Heart left ventricle (tissue), 16 donors: ENCODE data around the gene GLT6D1. TPM values are rescaled to one million over a fixed set of nuclear protein-coding genes. Genes with fewer than 3 reads are reported as not detected.

Experiments
- ATAC-seq, 4 donors: fragments of 200-7000 bp; cut with Tn5 transposase; one replicate each; pipeline ENCODE4 v1.9.1; 2020 to 2022; ENCODE audit warnings: moderate library complexity in 4 of 4, mild to moderate bottlenecking in 3 of 4, moderate number of reproducible peaks in 1 of 4
- DNase-seq, 5 donors: peaks; one replicate each; pipeline ENCODE4 v3.0.0-alpha.2; 2020
- H3K27ac ChIP-seq, 12 donors: fragments of 200-600 bp; sonication (generic) in 4 of 12; one replicate each; pipeline versions ENCODE4 v1.5.0 to v1.8.0; 2016 to 2022; ENCODE audit warnings: mild to moderate bottlenecking in 2 of 12
- H3K27me3 ChIP-seq, 9 donors: fragments of 200-600 bp; sonication (generic) in 2 of 9; one replicate each; pipeline versions ENCODE4 v1.5.1 to v1.8.0; 2016 to 2022; ENCODE audit warnings: mild to moderate bottlenecking in 3 of 9
- H3K36me3 ChIP-seq, 9 donors: fragments of 200-600 bp; sonication (generic) in 2 of 9; one replicate each; pipeline versions ENCODE4 v1.5.0 to v1.8.0; 2018 to 2022; ENCODE audit warnings: mild to moderate bottlenecking in 2 of 9
- H3K4me1 ChIP-seq, 12 donors: fragments of 200-600 bp; sonication (generic) in 4 of 12; one replicate each; pipeline versions ENCODE4 v1.5.0 to v1.8.0; 2016 to 2022; ENCODE audit warnings: mild to moderate bottlenecking in 3 of 12
- H3K4me3 ChIP-seq, 12 donors: fragments of 200-600 bp; sonication (generic) in 4 of 12; one replicate each; pipeline versions ENCODE4 v1.5.0 to v1.8.0; 2017 to 2022; ENCODE audit warnings: mild to moderate bottlenecking in 9 of 12, moderate library complexity in 4 of 12
- H3K9me3 ChIP-seq, 12 donors: fragments of 200-600 bp; sonication (generic) in 4 of 12; one replicate each; pipeline versions ENCODE4 v1.5.0 to v1.8.0; 2016 to 2022; ENCODE audit warnings: mild to moderate bottlenecking in 1 of 12
- POLR2A ChIP-seq, 2 donors: fragments of 450-650 bp; IDR thresholded peaks; one replicate each; pipeline ENCODE4 v1.6.1; 2017; ENCODE audit warnings: antibody characterized with exemption in 2 of 2, mild to moderate bottlenecking in 2 of 2, moderate library complexity in 2 of 2
- WGBS, 4 donors: extraction: QIAGEN DNeasy Blood & Tissue Kit in 2 of 4; methylation state at CpG; one replicate each; pipeline versions ENCODE4 v1.1.5 to v1.1.7; 2013 to 2018; 5-methylcytosine and 5-hydroxymethylcytosine counted together
- intact Hi-C, 10 donors: fragments of 100-400 bp; cut with DNase I; formaldehyde crosslinking; loops; one replicate each; pipeline versions ENCODE4 v1.11.1 to v1.14.2; 2022
- polyA plus RNA-seq, 2 donors: library from polyadenylated mRNA; stranded (reverse); fragments of 200-250 nt; gene quantifications; one replicate each; pipeline ENCODE4 v1.2.3, GENCODE V29; 2013
- total RNA-seq, 9 donors: library from RNA; depleted of rRNA in 2 of 9; stranded (reverse); fragments of >200 nt in 2 of 9; fragmentation: NEBNext Ultra II Directional in 3 of 9; extraction: Animal tissue kit (Norgen Biotek cat#: 25700) in 3 of 9; gene quantifications; one replicate each; pipeline versions ENCODE4 v1.1.0 to v1.2.4, GENCODE V29; 2016 to 2023
- TF ChIP-seq, protein P1 (sequence below), 12 donors: fragments of 200-600 bp; sonication (generic) in 4 of 12; IDR thresholded peaks; one replicate each; pipeline versions ENCODE4 v1.5.0 to v1.8.0; 2018 to 2022; ENCODE audit warnings: antibody characterized with exemption in 12 of 12, mild to moderate bottlenecking in 5 of 12
- donor health status: ischemic (EF 13 %, LVEDD 7.1; RV severe dilation, severe dysfunction).
- donor health status: healthy with polysubstance abuse.
- donor health status: DM: no; HTN: yes; CAD: no.
- donor health status: DM: no; HTN: no; CAD: no.
- donor health status: ischemic (EF 25% LVEDD 6.9; RV normal size, moderate dysfunction).
- donor health status: ischemic (EF 25% LVEDD 5.7; RV mildly dilated, moderate dysfunction).
- donor health status: healthy.
- donor health status: DM: yes; HTN: yes; CAD: no.
- donor health status: ischemic (EF 35%, LVEDD 5.7; RV mildly dilated, moderate dysfunction).
- donor health status: nonischemic (EF 11% LVEDD 7.7; RV severe dilation, severe dysfunction).
- donor health status: DM: yes; HTN: yes; CAD: no.
- donor health status: PGD.
- donor health status: ischemic (EF 29% LVEDD 5.4; RV normal size, mild dysfunction).
- donor health status: nonischemic (EF 23%, LVEDD 6.1; RV moderate dilation, normal function).

GLT6D1 gene
- total and polyA plus RNA-seq, 11 donors: not detected

DNA sequence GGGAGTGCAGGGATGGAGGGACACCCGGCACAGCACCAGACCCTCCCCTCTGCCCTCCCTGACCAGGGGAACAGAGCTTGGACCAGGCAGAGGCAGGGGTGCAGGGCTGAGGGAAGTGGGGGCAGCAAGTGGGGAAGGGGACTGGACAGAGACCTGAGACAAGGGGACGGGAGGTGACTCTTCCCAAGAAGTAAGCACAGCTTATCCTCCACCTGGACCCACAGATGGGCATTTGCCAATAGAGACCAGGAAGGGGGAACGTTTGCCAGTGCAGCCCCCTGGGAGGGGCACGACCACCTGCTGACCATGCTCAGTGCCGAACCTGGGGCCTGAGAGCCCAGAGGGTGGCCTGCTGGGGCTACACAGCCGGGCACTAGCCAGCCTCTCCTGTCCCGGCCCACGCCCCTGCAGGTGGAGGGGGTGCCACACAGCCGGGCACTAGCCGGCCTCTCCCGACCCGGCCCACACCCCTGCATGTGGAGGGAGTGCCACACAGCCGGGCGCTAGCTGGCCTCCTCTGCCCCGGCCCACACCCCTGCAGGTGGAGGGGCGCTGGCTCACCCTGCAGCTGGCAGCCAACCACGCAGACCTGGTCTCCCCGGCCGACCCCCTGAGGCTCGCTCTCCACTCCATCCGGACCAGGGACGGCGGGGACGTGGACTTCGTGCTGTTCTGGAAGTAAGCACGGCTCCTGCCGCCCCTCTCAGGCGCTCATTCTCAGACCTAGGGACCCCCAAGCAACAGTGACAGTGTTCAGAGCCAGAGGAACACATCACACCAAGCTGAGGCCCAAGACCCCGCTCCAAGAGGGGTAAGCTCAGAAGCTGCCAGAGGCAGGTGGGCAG, 24.3 kb downstream of the GLT6D1 start:
- TF ChIP-seq POLR2A (IDR thresholded peaks at IDR 0.05): no peak
- TF ChIP-seq, protein P1, sequence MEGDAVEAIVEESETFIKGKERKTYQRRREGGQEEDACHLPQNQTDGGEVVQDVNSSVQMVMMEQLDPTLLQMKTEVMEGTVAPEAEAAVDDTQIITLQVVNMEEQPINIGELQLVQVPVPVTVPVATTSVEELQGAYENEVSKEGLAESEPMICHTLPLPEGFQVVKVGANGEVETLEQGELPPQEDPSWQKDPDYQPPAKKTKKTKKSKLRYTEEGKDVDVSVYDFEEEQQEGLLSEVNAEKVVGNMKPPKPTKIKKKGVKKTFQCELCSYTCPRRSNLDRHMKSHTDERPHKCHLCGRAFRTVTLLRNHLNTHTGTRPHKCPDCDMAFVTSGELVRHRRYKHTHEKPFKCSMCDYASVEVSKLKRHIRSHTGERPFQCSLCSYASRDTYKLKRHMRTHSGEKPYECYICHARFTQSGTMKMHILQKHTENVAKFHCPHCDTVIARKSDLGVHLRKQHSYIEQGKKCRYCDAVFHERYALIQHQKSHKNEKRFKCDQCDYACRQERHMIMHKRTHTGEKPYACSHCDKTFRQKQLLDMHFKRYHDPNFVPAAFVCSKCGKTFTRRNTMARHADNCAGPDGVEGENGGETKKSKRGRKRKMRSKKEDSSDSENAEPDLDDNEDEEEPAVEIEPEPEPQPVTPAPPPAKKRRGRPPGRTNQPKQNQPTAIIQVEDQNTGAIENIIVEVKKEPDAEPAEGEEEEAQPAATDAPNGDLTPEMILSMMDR (IDR thresholded peaks at IDR 0.05): no peak
- no peaks in the 10 kb centered on the region for H3K4me1 ChIP-seq
- 63 to 82% (median 75%) methylated on average over 22 to 29 of the region's 29 CpGs for WGBS, 4 donors
- no peak for DNase-seq
- no peak for ATAC-seq
- intact Hi-C loops: no loop called here
- no peaks in the 10 kb centered on the region for H3K9me3 ChIP-seq
- H3K27ac ChIP-seq: no peak overlapping the region
- no peak overlapping the region for H3K4me3 ChIP-seq
- no peaks in the 10 kb centered on the region for H3K36me3 ChIP-seq
- H3K27me3 ChIP-seq: peaks cover 0 to 48% (median 4%) of the 10 kb centered on the region in 9 donors

DNA sequence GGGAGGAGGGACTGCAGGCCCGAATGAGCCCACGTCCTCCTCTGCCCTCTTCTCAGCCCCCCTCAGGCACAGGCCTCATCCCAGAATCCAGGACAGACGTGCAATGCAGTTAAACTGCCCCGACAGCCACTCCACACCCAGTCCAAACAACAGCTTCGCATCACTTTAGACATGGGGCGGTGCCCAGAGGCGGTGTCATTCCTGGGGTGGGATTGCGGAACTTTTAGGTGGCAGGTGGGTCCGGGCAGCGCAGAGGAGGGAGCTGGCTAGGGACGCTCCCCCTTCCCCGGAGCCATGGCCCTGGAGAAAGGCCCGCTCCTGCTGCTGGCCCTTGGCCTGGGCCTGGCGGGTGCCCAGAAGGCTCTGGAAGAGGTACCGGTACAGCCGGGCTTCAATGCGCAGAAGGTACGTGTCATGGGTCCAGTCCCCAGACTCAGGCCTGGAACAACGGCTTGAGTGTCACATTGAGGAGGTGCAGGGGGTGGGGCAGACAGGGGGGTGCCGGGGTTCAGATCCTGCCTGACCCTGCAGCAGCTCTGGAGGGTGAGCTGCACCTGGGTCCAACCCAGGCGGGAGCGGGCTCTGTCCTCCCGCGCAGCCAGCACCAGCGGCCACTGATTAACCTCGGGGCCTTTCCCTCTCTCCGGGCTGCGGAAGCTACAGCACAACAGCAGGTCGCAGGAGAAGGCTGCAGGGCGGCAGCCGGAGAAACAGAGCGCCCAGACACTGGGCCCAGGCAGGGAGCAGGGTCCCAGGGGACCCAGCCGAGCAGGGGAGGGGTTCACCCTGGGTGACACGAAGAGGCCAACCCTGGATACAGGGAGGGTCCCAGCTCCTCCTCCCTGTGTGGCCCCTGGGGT, 25.2 kb downstream of the GLT6D1 start:
- no peak for TF ChIP-seq POLR2A (IDR thresholded peaks at IDR 0.05)
- TF ChIP-seq, protein P1 (IDR thresholded peaks at IDR 0.05): no peak
- DNase-seq: peak in 1 of 5 donors; percentile 44
- Histone ChIP-seq H3K27me3 (peaks cover 0 to 43% (median 3%) of the 10 kb centered on the region in 9 donors), H3K9me3 (no peaks in the 10 kb centered on the region), H3K36me3 (no peaks in the 10 kb centered on the region), H3K4me3 (no peak overlapping the region), H3K4me1 (no peaks in the 10 kb centered on the region), H3K27ac (no peak overlapping the region)
- ATAC-seq: no peak
- WGBS, 4 donors: 73 to 80% (median 79%) methylated on average over 33 to 34 of the region's 34 CpGs
- intact Hi-C loops: no loop called here

DNA sequence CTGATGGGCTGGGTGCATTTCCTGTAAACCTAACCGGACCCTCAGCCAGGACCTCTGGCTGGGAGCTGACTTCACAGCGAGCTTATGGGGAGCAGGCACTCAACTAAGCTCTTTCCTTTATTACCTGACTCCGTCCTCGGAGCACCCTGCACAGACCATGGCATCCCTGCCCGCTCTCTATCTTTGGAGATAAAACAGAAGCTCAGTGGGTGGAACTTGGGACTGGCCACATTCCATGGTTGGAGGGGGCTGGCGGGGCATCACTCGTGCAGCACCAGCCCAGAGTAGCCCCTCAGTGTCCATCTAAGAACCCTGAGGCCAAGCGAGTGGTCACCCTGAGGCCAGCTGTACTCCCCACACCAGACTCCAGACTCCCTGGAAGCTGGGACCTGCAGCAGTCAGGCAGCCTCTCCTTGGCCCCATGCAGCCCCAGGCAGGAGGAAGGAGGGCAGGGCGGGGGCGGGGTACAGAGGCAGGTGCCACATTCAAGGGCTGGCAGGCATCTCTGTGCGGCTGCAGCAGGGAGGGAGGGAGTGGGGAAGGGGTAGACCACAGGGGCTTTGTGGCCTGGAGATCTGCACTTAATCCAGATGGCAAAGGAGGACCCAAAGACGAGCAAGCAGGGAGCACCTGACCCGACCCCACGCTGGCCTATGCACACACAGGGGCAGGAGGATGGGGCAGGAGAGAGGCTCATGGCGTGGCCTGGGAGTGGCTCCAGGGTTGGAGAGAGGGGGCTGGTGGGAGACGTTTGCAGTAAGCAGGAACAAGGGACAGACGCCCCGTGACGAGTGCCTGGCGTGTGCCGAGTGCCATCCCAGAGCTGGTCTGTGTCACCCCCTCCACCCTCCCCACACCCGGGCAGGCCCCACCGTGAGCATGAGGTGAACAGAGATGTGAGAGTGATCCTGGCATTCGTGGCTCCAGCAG, 26.1 kb downstream of the GLT6D1 start:
- no peak overlapping the region for H3K4me3 ChIP-seq
- no peaks in the 10 kb centered on the region for H3K4me1 ChIP-seq
- ATAC-seq (no peak), DNase-seq (peak in 1 of 5 donors; percentile 42)
- H3K36me3 ChIP-seq: no peaks in the 10 kb centered on the region
- intact Hi-C loops: no loop called here
- H3K9me3 ChIP-seq: no peaks in the 10 kb centered on the region
- H3K27me3 ChIP-seq: peaks cover 0 to 33% (median 3%) of the 10 kb centered on the region in 9 donors
- H3K27ac ChIP-seq: no peak overlapping the region
- WGBS, 4 donors: 65 to 74% (median 69%) methylated on average over 21 to 24 of the region's 24 CpGs
- no peak for TF ChIP-seq POLR2A (IDR thresholded peaks at IDR 0.05)
- TF ChIP-seq, protein P1 (IDR thresholded peaks at IDR 0.05): no peak
